Measurements from ENCODE around the gene SFI1. TPM values are rescaled to one million over a fixed set of nuclear protein-coding genes. Genes with fewer than 3 reads are reported as not detected.

SFI1 gene
- total RNA-seq, 1 experiment from 2014 or later, result 53.1 TPM

GRCh38 chr22:31447337-31447736, 49.0 kb upstream of the SFI1 start (continued):
- no peak for TF ChIP-seq REST (IDR thresholded peaks at IDR 0.05; ENCODE audit: low read depth)
- TF ChIP-seq EZH2 (IDR thresholded peaks at IDR 0.05), result no peak
- no peak for TF ChIP-seq POLR2A (IDR thresholded peaks at IDR 0.05; ENCODE audit: borderline replicate concordance, extremely low read depth, insufficient read depth, insufficient read length)
- no peak for TF ChIP-seq SIN3A (IDR thresholded peaks at IDR 0.05; ENCODE audit: low read depth)
- no peak for TF ChIP-seq ELF1 (IDR thresholded peaks at IDR 0.05; ENCODE audit: borderline replicate concordance, low read depth)
- no peak for TF ChIP-seq EGR1 (IDR thresholded peaks at IDR 0.05; ENCODE audit: low read depth)
- TF ChIP-seq JUND (IDR thresholded peaks at IDR 0.05), result no peak

GRCh38 chr22:31448382-31448781, 48.0 kb upstream of the SFI1 start:
- H3K9ac ChIP-seq (ENCODE audit: low read length), result no peak overlapping the region
- ChIA-PET RAD21 (ENCODE audit: low non-redundant PET in 1 of 2, low total read pairs in 2 of 2, uncharacterized antibody in 2 of 2, unreplicated experiment in 2 of 2) (no interaction called here), CTCF (no interaction called here), POLR2A (interaction anchor here (1.4 kb wide), 1 partner anchor 12 kb away, joined by 3 read pairs; no protein-coding TSS in a partner anchor)
- intact Hi-C loops (cut with micrococcal nuclease), result no loop called here
- no peaks in the 10 kb centered on the region for H3K4me1 ChIP-seq (ENCODE audit: control insufficient read depth in 1 of 2, insufficient read depth in 2 of 2, low read length in 2 of 2)
- TF ChIP-seq ATF3 (IDR thresholded peaks at IDR 0.05) (no peak), SP1 (IDR thresholded peaks at IDR 0.05; ENCODE audit: low read depth) (no peak), EZH2 (IDR thresholded peaks at IDR 0.05) (no peak), MAX (IDR thresholded peaks at IDR 0.05) (no peak), ZNF274 (IDR thresholded peaks at IDR 0.05; ENCODE audit: low read depth, low read length) (no peak), ZBTB33 (IDR thresholded peaks at IDR 0.05; ENCODE audit: extremely low read depth, insufficient replicate concordance, low read length) (no peak), FOSL1 (IDR thresholded peaks at IDR 0.05; ENCODE audit: low read depth) (no peak)
- DNase-seq (ENCODE audit: low read depth, low spot score), result no peak
- BruUV-seq (replicated peaks), result no TSS peak
- no peak overlapping the region for H3K27ac ChIP-seq (ENCODE audit: low read depth, low read length)
- H3K36me3 ChIP-seq (ENCODE audit: control insufficient read depth in 1 of 2, insufficient read depth in 2 of 2, low read length in 2 of 2), result peaks cover 5 to 11% of the 10 kb centered on the region in 2 experiments; a peak in 3 of 4 replicates
- no peak overlapping the region for H3K4me2 ChIP-seq (ENCODE audit: low read length)
- H4K20me1 ChIP-seq (ENCODE audit: insufficient read depth), result no peaks in the 10 kb centered on the region
- no peaks in the 10 kb centered on the region for H3K9me2 ChIP-seq (ENCODE audit: insufficient read depth)
- H3K9me3 ChIP-seq (ENCODE audit: control insufficient read depth in 1 of 2, insufficient read depth in 1 of 2, low read depth in 1 of 2, low read length in 2 of 2), result no peaks in the 10 kb centered on the region
- no peaks in the 10 kb centered on the region for H3K27me3 ChIP-seq (ENCODE audit: insufficient read depth, low read length)
- ATAC-seq, result no peak
- no peak overlapping the region for H2AFZ ChIP-seq (ENCODE audit: low read depth, low read length, poor library complexity, severe bottlenecking)
- H3K4me3 ChIP-seq (replicated peaks in 1 of 2; ENCODE audit: low read depth in 1 of 2, low read length in 2 of 2), result no peak overlapping the region
- no peaks in the 10 kb centered on the region for H3K79me2 ChIP-seq (ENCODE audit: insufficient read depth, low read length)

Measured in HCT116 (cell line).